ENCODE results near the gene WNT9A.

The WNT9A gene

DNA sequence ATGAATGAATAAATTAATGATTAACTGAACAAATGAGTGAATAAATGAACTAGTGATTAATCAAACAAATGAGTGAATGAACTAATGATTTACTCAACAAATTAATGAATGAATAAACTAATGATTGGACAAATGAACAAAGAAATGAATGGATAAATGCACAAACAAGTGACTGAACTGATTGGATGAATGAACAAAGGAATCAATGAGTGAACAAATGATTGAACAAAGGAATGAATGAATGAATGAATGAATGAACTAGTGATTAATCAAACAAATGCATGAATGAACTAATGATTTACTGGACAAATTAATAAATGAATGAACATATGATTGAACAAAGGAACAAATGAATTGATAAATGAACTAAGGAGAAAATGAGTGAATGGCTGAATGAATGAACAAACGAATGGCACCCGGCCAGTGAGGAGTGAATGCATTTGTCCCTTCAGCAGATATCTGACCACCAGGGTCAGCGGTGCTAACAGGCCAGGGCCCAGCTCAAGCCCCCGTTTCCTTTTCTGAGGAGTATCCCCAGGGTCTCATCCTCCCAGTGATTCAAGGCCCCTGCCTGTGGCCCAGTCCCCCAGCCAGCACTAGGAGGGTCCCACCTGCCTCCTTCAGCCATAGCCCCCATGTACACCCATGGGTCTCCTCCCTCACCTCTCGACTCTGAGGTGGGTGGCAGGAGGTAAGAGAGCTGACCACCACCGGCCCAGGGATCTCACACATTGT lies 49.9 kb downstream of the WNT9A start:
- no peak for DNase-seq (ENCODE audit: low read depth in 3 of 3)

DNA sequence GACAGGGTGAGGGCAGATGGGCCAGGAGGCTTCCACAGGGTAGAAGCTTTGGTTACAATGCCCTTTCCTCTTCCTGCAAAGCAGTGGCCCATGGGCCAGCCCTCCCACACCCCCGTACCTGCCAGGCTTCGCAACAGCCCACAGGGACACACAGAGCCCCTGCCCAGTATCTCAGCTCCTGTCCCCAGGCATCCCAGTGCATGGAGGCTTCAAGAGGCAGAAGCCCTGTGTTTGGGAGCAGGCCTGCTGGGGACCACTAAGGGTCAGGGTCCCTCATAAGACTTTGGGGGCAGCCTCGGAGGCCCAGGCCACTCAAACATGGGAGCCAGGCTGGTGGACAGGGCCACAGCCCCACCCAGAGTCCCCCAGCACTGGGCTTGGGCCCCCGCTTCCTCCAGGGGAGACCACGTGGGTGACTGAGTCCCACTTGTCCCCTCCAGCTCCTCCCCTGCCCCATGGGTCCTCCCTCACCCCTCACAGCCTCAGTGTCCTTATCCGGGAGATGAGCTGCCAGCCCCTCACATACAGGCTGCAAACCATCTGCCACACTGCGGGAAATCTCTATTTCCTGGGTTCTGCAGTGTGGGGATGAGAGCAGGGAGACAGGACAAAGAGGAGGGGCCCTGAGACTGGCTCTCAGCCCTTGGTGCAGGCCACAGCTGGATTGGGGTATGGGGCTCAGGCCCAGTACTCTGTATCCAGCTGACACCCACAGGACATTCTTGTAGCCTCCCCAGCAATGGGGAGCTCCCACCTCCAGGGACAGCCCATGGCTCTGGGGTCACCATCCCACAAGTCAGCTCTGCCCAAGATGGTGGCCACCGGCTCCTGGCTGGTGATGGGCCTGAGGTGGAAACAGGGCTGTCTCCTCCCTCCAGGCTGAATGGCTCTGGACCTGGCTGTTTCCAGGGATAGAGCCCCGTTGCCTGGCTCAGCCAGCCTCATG lies 50.7 kb downstream of the WNT9A start:
- no peak for DNase-seq (ENCODE audit: low read depth in 3 of 3)

DNA sequence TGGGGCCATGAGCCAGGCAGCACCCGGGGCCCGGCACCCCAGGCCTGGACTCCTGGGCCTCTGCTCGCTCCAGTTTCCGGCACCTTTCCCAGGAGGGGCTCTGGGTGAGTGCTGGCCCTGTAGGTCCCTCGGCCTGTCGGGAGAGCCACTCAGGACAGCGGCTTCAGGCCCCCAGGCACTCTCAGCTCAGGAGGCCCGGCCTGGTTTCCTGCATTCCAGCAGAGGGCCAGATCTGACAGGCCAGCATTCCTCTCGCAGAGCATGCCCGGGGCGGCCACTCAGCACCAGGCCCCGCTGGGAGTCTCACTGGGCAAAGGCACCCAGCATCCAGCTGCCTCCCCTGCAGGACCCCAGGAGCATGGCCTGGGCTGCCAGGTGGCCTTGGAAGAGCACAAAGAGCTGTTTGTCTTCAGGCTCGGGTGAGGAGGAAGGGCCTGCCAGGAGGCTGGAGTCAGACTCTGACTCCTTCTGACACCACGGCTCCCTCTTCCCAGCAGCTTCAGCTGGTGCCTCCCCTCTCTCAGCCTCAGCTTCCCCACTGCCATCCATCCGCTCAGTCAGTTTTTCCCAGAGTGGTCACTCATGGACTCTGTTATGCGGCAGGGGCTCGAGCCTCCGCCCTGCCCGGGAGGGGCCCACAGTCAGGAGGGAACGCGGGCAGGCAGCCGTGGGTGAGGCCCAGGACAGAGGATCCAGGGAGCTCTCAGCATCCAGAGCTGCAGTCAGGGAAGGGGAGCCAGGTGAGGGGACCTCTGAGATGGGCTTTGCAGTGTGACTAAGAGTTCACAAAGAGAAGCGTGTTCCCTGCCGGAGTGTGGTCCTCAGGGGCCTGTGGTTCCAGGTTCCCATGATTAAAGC lies 51.7 kb downstream of the WNT9A start:
- DNase-seq (ENCODE audit: low read depth in 3 of 3): no peak

DNA sequence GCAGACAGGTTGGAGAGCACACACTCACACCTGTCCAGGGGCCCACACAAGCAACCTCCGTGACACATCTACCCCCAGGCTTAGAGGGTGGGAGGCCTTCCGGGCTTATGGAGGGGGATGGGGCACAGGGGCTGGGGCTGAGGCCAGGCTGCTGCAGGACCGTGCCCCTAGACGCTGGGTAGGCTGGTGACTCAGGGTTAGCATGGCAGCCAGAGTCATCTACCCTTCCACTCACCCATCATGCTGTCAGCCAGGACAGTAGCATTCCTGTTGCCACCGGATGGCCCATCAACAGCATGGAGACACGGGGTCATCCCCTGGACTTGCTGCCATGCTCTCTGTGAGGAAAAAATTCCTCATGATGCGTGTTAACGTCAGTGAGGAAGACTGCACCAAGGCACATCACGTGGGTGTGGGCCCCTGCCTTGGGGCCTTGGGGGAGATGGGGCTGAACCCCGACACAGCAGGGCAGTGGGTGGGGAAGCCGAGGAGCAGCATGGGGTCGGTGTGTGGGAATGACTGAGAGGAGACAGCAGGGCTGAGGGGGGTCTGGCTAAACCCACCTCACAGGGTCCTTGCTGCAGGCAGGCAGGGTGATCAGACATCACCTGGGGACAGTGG lies 52.8 kb downstream of the WNT9A start:
- DNase-seq (ENCODE audit: low read depth in 3 of 3): no peak

DNA sequence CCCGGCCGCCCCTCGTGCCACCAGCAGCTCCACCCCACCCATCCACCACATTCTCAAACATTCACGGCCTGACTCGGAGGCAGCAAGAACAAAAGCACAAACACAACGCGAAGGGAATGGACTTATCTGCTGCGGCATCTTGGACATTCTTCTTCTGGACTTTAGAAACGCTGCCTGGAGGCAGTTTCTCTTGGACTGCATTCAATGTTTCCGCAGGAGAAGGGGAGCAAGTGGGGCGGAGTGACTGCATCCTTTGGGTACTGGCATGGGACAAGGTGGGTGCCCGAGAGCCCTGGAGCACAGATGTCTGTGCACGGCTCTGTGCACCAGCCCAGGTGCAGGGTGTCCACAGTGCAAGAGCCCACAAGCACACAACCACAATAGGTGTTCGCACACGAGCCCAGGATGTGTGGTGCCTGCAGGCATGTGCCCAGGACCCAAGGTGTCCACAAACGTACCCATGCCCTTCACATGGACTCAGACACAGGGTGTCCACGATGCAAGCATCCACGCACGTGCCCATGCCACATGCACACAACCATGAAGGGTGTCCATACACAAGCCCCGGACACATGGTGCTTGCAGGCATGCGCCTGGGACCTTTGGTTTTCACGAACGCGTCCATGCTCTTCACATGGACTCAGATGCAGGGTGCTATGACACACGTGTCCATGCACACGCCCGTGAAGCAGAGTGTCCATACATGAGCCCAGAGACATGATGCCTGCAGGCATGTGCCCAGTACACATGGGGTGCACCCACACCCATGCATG lies 53.6 kb downstream of the WNT9A start:
- no peak for DNase-seq (ENCODE audit: low read depth in 3 of 3)

DNA sequence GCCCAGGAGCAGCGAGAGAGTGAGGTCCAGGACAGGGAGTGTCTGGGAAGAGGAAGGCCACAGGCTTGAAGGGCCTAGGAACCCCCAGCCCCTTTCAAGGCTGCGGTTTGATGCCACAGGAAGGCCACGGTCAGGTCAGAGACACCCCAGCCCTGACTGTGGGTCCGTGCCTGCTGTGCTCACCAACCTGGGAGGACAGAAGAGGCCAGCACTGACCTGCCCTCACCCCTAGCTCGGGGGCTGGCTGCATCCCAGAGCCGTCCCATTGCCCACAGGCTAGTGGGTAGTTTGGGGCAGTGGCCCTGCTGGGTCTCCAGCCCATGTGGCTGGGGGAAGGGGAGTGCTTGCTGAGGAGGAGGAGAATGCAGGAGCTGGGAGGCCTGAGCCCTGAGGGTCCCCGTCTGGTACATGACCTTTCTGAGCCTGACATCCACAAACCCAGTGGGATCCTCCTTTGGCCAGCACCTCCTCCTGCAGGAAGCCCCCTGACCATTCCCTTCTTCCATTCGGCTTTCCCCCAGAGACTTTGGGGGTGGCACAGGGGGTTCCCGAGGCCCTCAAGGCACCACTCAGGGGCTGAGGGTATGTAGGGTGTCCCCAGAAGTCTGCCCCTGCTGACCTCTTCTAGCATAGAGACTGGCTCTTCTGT lies 54.3 kb downstream of the WNT9A start:
- DNase-seq (ENCODE audit: low read depth in 3 of 3): no peak

DNA sequence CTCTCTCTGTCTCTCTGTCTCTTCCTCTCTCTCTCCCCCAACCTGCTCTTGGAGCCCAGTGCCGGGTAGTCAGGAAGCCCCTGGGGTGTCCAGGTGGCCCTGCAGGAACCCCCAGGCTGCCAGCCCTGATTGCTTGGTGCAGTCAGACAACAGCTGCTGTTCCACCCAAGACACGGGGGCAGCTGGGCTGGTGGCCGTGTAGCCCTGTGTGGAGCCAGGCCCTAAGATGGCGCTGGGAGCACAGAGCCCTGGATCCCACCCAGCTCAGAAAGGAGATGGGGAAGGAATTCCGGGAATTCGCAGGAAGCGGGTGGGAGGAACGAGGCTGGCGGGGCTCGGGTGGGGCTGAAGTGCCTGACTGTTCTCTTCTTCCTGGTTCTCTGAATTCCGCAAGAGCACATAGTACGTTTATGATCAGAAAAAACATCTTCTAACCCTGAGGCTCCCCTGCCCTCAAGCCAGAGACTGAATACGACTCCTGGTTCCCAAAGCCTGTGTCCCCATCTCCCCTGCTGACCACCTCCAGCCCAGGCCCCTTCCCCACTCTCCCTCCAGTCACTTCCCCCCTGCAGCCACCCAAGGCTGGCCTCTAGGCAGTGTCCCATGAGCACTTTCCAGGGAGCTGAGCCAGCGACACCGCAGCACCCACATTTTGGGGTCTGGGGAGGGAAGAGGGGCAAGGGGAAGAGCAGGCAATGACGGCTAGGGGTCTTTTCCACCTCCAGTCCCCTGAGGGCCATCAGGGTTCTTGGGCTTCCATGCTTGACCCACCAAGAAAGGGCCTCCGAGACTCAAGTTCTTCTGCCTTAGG lies 55.0 kb downstream of the WNT9A start:
- DNase-seq (ENCODE audit: low read depth in 3 of 3): no peak

DNA sequence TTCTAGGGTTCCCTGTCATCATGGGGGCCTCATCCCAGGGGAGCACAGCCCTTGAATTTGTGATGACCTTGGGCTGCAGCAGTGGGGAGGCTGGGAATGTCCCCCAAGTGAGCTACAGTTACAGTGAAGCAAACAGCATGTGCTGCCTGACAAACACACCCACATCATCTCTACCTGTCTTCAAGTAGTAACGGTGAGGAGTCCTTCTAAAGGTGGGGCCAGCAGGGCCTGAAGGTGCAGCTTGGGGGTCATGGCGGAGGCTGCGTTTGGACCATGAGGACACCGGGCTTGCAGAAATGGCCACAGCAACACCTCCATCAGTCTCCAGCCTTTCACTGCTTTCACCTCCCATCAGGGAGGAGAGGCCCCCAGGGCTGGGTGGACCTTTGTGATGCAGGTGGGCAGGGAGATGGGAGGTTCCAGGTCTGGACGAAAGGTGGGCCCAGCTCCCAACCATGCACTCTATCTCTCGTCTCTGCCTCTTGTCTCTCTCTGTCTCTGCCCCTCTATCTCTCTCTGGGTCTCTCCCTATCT lies 55.7 kb downstream of the WNT9A start:
- no peak for DNase-seq (ENCODE audit: low read depth in 3 of 3)

DNA sequence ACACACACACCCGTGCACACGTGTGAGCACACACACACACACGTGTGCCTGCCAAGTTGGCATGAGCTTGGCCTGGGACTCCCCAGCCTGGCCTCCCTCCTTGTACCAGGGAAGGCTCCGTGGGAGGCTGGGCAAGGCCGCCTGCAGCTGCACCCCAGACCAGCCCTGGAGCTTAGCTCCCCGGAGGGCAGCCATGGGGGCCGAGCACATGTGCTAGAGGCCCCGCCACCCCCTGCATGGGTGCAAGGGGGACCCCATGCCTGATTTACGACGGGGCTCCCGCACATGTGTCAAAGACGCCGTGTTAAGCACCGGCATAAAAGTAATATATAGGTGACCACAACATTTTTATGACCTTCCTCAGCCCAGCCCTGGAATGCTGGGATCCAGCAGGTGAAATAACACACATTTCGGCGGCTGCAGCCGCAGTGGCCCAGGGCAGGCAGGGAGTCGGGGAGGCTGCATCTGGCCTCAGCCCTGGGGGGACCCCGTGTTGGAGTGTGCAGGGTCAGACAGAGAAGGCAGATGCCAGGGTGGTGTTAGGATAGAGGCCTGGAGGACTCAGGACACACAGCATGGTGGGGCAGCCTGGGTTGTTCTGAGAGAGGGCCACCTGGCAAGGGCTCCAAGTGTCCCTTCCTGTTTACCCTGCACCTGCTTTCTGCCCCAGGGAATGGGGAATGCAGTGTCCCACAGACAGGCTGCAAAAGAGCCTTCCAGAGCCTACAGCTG lies 56.3 kb downstream of the WNT9A start:
- DNase-seq (ENCODE audit: low read depth in 3 of 3): no peak

DNA sequence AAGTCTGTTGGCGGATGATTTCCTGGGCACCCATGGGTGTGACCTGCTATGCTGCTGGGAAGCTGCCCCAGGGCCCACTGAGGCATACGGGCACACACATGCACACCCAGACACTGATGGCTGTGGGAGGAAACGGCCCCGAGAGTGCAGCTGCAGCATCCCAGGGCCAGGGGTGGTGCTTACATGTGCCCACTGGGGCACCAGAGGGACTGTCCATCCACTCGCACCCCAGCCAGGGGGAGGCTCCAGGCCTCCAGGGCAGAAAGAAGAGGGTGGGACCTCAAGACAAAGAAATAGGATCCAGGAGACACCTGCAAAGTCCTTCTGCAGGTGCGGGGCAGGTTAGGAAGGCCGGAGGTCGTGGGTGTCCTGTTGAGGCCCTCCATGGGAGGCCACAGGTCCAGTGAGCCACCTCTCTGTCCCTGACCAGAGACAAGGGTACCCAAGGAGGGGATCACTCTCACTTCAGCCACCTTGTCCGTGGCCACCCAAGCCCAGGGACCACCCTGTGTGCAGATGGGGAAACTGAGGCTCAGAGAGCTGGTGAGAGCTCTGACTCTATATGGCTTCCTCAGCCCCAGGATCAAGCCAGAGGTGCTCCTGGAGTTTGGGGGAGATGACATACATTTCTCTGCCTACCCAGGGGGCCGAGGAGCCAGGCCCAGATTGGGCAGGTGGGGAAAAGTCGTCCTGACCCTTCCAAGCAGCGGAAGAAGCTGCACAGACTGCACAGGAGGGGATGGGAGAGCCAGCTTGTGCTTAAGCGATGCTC lies 57.1 kb downstream of the WNT9A start:
- no peak for DNase-seq (ENCODE audit: low read depth in 3 of 3)

DNA sequence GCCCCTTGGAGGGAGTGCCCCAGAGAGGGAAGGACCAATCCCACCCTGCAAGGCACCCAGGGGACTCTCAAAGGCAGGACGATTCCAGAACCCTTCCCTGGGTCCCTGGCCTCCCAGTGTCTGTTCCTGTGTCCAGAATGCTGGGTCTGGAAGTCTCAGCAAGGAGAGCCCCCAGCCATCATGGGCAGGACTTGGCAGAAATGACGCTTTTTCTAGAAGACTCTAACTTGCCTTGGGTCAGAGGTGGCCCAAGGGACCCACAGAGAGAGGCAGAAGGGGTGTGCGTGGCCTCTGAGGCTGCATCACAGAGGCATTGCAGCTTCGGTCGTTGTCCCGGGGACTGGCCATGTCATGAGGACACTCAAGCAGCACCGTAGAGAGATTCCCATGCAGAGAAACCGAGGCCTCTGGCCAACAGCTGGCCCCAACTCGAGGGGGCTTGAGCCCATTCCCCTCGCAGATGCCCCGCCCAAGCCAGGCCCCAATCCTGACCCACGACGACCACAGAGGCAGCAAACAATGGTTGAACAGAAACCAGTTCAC lies 57.8 kb downstream of the WNT9A start:
- DNase-seq (ENCODE audit: low read depth in 3 of 3): no peak

DNA sequence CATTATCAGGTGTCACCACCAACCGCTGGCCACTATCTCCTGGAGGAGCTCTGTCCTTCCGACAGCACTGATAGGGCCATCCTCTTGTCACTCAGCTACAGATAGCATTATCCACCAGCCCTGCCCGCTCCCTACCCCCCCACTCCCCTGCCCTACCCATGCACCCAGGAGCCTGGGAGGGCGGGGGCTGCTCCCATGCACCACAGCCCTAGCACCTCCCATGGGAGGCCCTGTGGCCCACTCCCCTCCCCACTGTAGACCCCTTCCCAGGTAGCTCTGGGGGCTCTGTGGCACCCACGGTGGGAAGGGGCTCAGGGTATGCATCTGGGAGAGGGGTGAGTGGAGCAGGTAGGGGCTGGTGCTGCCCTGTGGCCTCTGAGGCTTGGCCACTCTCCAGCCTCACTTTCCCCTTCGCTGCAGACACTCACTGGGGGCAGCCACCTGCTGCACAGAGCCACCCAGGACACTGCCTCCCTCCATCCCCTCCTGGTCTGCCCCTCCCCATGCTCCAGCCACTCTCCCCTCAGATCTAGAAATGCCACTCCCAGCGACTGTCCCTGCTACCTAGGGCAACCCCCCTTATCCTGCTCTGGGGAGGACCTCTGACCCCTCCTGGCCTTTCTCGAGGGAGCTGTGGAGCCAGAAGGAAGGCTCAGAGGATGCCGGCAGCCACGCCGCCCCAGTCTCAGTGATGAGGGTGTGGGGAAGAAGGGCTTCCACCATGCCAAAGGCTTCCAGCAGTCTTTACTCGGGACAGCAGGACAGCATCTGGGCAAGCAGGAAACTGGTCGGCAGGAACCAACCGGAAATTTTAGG lies 58.5 kb downstream of the WNT9A start:
- DNase-seq (ENCODE audit: low read depth in 3 of 3): no peak

DNA sequence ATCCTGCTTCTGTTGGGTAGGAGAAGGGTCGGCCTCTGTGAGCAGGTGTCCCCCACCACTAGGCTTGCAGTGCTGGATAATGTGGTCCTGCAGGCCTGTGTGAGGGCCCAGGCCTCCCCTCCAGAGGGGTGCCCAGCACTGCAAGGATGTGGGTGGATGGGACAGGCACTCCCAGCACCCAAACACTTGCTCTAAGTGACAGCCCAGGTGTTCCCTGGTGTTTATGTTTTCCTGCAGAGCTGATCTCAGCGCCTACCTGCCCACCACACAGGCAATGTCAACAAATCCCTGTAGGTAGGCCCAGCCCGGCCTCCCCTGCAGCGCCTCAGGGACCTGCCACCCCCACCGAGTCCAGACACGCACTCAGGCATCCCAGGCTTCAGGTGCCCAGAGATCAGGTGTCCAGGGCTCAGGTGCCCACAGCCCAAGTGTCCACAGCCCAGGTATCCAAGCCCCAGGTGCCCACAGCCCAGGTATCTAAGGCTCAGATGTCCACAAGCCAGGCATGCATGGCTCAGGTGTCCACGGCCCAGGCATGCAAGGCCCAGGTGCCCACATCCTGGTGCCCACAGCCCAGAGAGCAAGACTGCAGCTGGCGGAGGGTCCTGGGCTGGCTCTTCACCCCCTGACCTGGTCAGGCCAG lies 59.2 kb downstream of the WNT9A start:
- DNase-seq (ENCODE audit: low read depth in 3 of 3): no peak

DNA sequence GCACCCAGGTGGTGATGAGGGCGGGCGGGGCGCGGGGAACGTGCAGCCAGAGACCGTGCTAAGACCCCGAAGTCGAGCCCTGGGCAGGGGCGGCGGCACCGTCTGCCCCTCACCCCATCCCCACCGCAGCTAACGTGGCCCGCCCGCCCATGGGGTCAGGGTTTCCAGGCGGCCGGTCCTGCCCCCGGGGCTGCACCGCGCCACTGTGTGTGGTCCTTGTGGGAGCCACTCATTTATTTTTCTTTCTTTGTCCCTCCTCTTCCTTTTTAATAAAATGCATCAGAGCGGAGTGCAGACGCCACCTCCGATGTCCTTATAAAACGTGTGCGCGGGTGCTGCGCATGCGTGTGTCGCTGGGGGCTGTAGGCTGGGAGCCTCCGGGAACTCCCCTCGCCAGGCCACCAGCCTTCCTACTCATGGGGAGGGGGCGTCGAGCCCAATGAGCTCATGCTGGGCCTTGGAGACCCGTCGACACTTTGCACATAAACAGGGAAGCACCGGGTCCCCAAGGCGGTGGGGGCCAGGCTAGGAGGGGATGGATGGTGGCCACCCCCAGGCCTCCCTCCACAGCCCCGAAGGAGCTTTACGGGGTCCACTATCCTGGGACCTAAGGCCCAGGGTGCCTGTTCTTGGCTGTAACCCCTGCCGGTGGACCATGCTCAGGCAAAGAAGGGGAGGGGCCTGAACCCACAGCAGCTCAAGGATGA lies 59.9 kb downstream of the WNT9A start:
- peak in 1 of 3 experiments; percentile 36 for DNase-seq (ENCODE audit: low read depth in 3 of 3)

DNA sequence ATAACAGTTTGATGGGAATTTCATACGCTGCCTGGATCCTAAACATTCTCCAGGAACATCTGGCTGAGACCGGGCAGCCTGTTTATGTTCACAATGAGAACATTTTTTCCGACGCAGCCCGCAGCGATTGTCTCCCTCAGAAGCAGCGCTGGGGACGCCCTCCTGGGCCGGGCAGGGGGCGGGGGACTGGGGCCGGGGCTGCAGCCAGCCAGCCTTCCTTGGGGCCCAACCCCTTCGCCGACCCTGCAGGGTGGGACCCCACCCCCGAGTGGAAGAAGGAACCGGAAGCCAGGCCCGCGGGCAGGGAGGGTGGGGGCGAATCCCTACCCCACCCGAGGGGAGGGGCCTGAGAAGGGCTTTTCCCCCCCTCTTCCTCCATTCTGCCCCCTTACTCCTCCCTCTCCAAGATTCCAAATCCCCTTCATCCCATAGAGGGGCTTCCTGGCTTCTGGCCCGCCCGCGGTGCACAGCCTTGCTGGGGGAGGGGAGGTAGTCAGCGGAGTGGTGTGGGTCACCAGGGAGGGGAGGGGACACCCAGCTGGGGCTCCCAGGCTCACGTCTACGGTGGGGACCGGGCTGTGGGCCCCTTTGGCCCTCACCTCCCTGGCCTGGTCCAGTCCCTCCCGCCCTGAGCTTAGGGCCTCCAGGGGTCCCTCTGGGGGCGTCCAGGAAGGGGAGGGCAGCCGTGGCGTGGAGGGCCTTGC lies 60.6 kb downstream of the WNT9A start:
- DNase-seq (ENCODE audit: low read depth in 3 of 3): peak in 1 of 3 experiments; percentile 25
